Measurements from ENCODE around the gene ATF5. TPM values are rescaled to one million over a fixed set of nuclear protein-coding genes. Genes with fewer than 3 reads are reported as not detected.

The ATF5 gene
- total RNA-seq, 2 donors from 2014 or later: 4.7 to 12.2 TPM

GRCh38 chr19:49887037-49887664 is 41.9 kb upstream of the ATF5 start:
- DNase-seq: no peak
- TF ChIP-seq POLR2A (IDR thresholded peaks at IDR 0.05): no peak
- TF ChIP-seq CTCF (IDR thresholded peaks at IDR 0.05): no peak

GRCh38 chr19:49887665-49888509 is 41.1 kb upstream of the ATF5 start:
- ATAC-seq: no peak
- no peak overlapping the region for H3K4me3 ChIP-seq
- peaks cover 16 to 21% of the 10 kb centered on the region in 2 donors for H3K36me3 ChIP-seq (replicated peaks in 1 of 2; ENCODE audit: insufficient read depth in 1 of 2, low read depth in 2 of 2)
- DNase-seq: no peak
- H3K27me3 ChIP-seq: no peaks in the 10 kb centered on the region
- TF ChIP-seq CTCF (IDR thresholded peaks at IDR 0.05) (no peak), POLR2A (IDR thresholded peaks at IDR 0.05) (no peak)
- intact Hi-C loops (cut with DNase I): no loop called here
- 81 to 88% methylated on average over 34 to 54 of the region's 54 CpGs for WGBS, 2 donors
- no peak overlapping the region for H3K27ac ChIP-seq
- H3K9me3 ChIP-seq: no peaks in the 10 kb centered on the region
- H3K4me1 ChIP-seq: peaks cover 9% of the 10 kb centered on the region

More at GRCh38 chr19:49887037-49887664, 41.9 kb upstream of the ATF5 start:
- Histone ChIP-seq H3K4me3 (no peak overlapping the region), H3K36me3 (replicated peaks in 1 of 2; ENCODE audit: insufficient read depth in 1 of 2, low read depth in 2 of 2) (peaks cover 24 to 27% of the 10 kb centered on the region in 2 donors), H3K27ac (no peak overlapping the region), H3K4me1 (peaks cover 9% of the 10 kb centered on the region), H3K27me3 (no peaks in the 10 kb centered on the region), H3K9me3 (no peaks in the 10 kb centered on the region)
- WGBS, 2 donors: 68 to 87% methylated on average over 16 to 23 of the region's 23 CpGs
- intact Hi-C loops (cut with DNase I): no loop called here
- ATAC-seq: no peak

GRCh38 chr19:49888510-49888824 is 40.5 kb upstream of the ATF5 start:
- Histone ChIP-seq H3K36me3 (replicated peaks in 1 of 2; ENCODE audit: insufficient read depth in 1 of 2, low read depth in 2 of 2) (peaks cover 11 to 15% of the 10 kb centered on the region in 2 donors), H3K27ac (no peak overlapping the region), H3K9me3 (no peaks in the 10 kb centered on the region), H3K4me1 (peaks cover 9% of the 10 kb centered on the region), H3K27me3 (no peaks in the 10 kb centered on the region), H3K4me3 (no peak overlapping the region)
- 67 to 80% methylated on average over 13 to 16 of the region's 18 CpGs for WGBS, 2 donors
- intact Hi-C loops (cut with DNase I): no loop called here
- DNase-seq: no peak
- no peak for ATAC-seq
- TF ChIP-seq CTCF (IDR thresholded peaks at IDR 0.05): no peak
- no peak for TF ChIP-seq POLR2A (IDR thresholded peaks at IDR 0.05)

GRCh38 chr19:49889038-49889686 is 39.8 kb upstream of the ATF5 start:
- Histone ChIP-seq H3K27me3 (no peaks in the 10 kb centered on the region), H3K9me3 (no peaks in the 10 kb centered on the region), H3K4me3 (no peak overlapping the region), H3K36me3 (replicated peaks in 1 of 2; ENCODE audit: insufficient read depth in 1 of 2, low read depth in 2 of 2) (peaks cover 7 to 8% of the 10 kb centered on the region in 2 donors), H3K27ac (no peak overlapping the region), H3K4me1 (peaks cover 9% of the 10 kb centered on the region)
- ATAC-seq (no peak), DNase-seq (peak in 1 of 4 donors; percentile 10)
- 88 to 92% methylated on average over 7 to 23 of the region's 23 CpGs for WGBS, 2 donors
- intact Hi-C loops (cut with DNase I): no loop called here
- no peak for TF ChIP-seq POLR2A (IDR thresholded peaks at IDR 0.05)
- no peak for TF ChIP-seq CTCF (IDR thresholded peaks at IDR 0.05)
